ENCODE results near the gene SPECC1L.

SPECC1L gene

DNA sequence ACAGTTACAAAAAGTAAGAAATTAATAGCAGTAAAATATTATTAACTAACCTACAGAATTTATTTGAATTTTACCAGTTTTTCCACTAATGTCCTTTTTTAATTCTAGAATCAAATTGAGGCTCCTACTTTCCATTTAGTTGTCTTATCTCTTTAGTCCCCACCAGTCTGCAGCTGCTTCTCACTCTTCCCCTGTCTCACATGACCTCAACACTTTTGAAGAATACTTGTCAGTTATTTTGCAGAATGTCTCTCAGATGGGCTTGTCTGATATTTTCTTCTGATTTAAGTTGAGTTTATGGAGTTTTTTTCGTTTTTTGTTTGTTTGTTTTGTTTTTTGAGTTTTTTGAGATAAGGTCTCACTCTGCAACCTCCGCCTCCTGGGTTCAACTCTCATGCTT lies 82.5 kb downstream of the SPECC1L start:
- Histone ChIP-seq H3K4me3 (replicated peaks; ENCODE audit: insufficient read depth, low read length) (no peak overlapping the region), H3K27ac (replicated peaks) (no peak overlapping the region), H3K27me3 (ENCODE audit: insufficient read depth, poor library complexity, severe bottlenecking) (no peaks in the 10 kb centered on the region)
- no peak for TF ChIP-seq CTCF (IDR thresholded peaks at IDR 0.05; ENCODE audit: insufficient read depth, low read length)
- no peak for TF ChIP-seq POLR2AphosphoS5 (IDR thresholded peaks at IDR 0.05; ENCODE audit: low read depth)
- no peak for DNase-seq (ENCODE audit: low read depth in 1 of 2, low spot score in 1 of 2)

DNA sequence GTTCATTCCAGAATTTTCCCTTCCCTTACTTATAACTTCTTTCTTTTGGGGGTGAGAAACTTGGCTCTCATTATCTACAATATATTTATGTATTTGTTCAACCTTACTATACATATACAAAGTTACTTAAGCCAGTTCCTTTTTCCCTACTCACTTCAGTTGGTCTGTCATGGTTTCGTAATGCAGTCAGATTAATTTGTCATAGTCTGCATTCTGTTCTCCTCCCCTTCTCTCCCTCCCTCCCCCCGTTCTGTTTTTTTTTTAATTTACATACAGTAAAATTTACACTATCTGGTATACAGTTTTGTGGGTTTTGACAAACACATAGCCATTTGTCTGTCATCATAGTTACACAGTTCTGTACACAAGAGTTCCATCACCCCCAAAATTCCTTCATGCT lies 84.9 kb downstream of the SPECC1L start:
- peak; percentile 53 to 65 for DNase-seq (ENCODE audit: low read depth in 1 of 2, low spot score in 1 of 2)
- peak overlapping the region; percentile 66 for H3K27ac ChIP-seq (replicated peaks)
- H3K27me3 ChIP-seq (ENCODE audit: insufficient read depth, poor library complexity, severe bottlenecking), result no peaks in the 10 kb centered on the region
- H3K4me3 ChIP-seq (replicated peaks; ENCODE audit: insufficient read depth, low read length), result no peak overlapping the region
- TF ChIP-seq SPI1 (IDR thresholded peaks at IDR 0.05; ENCODE audit: borderline replicate concordance, low read depth) (peak; percentile 89), POLR2AphosphoS5 (IDR thresholded peaks at IDR 0.05; ENCODE audit: low read depth) (no peak)

- H3K4me3 ChIP-seq (replicated peaks; ENCODE audit: insufficient read depth, low read length), result no peak overlapping the region
- H3K27me3 ChIP-seq (ENCODE audit: insufficient read depth, poor library complexity, severe bottlenecking), result no peaks in the 10 kb centered on the region
- no peak for DNase-seq (ENCODE audit: low read depth in 1 of 2, low spot score in 1 of 2)
- no peak for TF ChIP-seq POLR2AphosphoS5 (IDR thresholded peaks at IDR 0.05; ENCODE audit: low read depth)
- no peak for TF ChIP-seq GABPA (IDR thresholded peaks at IDR 0.05; ENCODE audit: low read depth)
- TF ChIP-seq SPI1 (IDR thresholded peaks at IDR 0.05; ENCODE audit: borderline replicate concordance, low read depth), result no peak
- TF ChIP-seq CTCF (IDR thresholded peaks at IDR 0.05; ENCODE audit: insufficient read depth, low read length), result no peak
- TF ChIP-seq, protein P1, sequence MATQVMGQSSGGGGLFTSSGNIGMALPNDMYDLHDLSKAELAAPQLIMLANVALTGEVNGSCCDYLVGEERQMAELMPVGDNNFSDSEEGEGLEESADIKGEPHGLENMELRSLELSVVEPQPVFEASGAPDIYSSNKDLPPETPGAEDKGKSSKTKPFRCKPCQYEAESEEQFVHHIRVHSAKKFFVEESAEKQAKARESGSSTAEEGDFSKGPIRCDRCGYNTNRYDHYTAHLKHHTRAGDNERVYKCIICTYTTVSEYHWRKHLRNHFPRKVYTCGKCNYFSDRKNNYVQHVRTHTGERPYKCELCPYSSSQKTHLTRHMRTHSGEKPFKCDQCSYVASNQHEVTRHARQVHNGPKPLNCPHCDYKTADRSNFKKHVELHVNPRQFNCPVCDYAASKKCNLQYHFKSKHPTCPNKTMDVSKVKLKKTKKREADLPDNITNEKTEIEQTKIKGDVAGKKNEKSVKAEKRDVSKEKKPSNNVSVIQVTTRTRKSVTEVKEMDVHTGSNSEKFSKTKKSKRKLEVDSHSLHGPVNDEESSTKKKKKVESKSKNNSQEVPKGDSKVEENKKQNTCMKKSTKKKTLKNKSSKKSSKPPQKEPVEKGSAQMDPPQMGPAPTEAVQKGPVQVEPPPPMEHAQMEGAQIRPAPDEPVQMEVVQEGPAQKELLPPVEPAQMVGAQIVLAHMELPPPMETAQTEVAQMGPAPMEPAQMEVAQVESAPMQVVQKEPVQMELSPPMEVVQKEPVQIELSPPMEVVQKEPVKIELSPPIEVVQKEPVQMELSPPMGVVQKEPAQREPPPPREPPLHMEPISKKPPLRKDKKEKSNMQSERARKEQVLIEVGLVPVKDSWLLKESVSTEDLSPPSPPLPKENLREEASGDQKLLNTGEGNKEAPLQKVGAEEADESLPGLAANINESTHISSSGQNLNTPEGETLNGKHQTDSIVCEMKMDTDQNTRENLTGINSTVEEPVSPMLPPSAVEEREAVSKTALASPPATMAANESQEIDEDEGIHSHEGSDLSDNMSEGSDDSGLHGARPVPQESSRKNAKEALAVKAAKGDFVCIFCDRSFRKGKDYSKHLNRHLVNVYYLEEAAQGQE (IDR thresholded peaks at IDR 0.05; ENCODE audit: insufficient replicate concordance, low read depth), result no peak
- no peak overlapping the region for H3K27ac ChIP-seq (replicated peaks)
Measured at GRCh38 chr22:24357547-24357946, 86.9 kb downstream of the SPECC1L start.

GRCh38 chr22:24358105-24358836 lies 87.6 kb downstream of the SPECC1L start:
- no peak overlapping the region for H3K27ac ChIP-seq (replicated peaks)
- DNase-seq (ENCODE audit: low read depth in 1 of 2, low spot score in 1 of 2), result no peak
- no peak for TF ChIP-seq CTCF (IDR thresholded peaks at IDR 0.05; ENCODE audit: insufficient read depth, low read length)
- no peak for TF ChIP-seq POLR2AphosphoS5 (IDR thresholded peaks at IDR 0.05; ENCODE audit: low read depth)
- TF ChIP-seq, protein P1 (IDR thresholded peaks at IDR 0.05; ENCODE audit: insufficient replicate concordance, low read depth), result no peak
- no peak for TF ChIP-seq SPI1 (IDR thresholded peaks at IDR 0.05; ENCODE audit: borderline replicate concordance, low read depth)
- TF ChIP-seq GABPA (IDR thresholded peaks at IDR 0.05; ENCODE audit: low read depth), result no peak
- H3K4me3 ChIP-seq (replicated peaks; ENCODE audit: insufficient read depth, low read length), result no peak overlapping the region
- no peaks in the 10 kb centered on the region for H3K27me3 ChIP-seq (ENCODE audit: insufficient read depth, poor library complexity, severe bottlenecking)
